ENCODE results near the gene SLC44A5. TPM values are rescaled to one million over a fixed set of nuclear protein-coding genes. Genes with fewer than 3 reads are reported as not detected.

SLC44A5 gene
- total RNA-seq, 2 donors from 2014 or later, result 0.17 to 5.4 TPM

- H3K36me3 ChIP-seq, result no peaks in the 10 kb centered on the region
- no peak overlapping the region for H3K4me3 ChIP-seq
- intact Hi-C loops (cut with DNase I), result no loop called here
- no peak overlapping the region for H3K9ac ChIP-seq (ENCODE audit: low read depth in 2 of 2, low read length in 2 of 2)
- no peaks in the 10 kb centered on the region for H3K4me1 ChIP-seq
- no peak overlapping the region for H3K27ac ChIP-seq
- H3K9me3 ChIP-seq, result no peaks in the 10 kb centered on the region
- no peaks in the 10 kb centered on the region for H3K27me3 ChIP-seq
- no peak for TF ChIP-seq CTCF (IDR thresholded peaks at IDR 0.05)
- no peak for DNase-seq
Measured at GRCh38 chr1:75220072-75220471, 390.8 kb downstream of the SLC44A5 start.

- Histone ChIP-seq H3K4me3 (no peak overlapping the region), H3K36me3 (no peaks in the 10 kb centered on the region), H3K27me3 (no peaks in the 10 kb centered on the region), H3K9ac (ENCODE audit: low read depth in 2 of 2, low read length in 2 of 2) (no peak overlapping the region), H3K4me1 (no peaks in the 10 kb centered on the region), H3K9me3 (no peaks in the 10 kb centered on the region), H3K27ac (no peak overlapping the region)
- DNase-seq, result no peak
- intact Hi-C loops (cut with DNase I), result no loop called here
- no peak for TF ChIP-seq CTCF (IDR thresholded peaks at IDR 0.05)
Measured at GRCh38 chr1:75214017-75214416, 396.9 kb downstream of the SLC44A5 start.

GRCh38 chr1:75211648-75212047 lies 399.3 kb downstream of the SLC44A5 start:
- DNase-seq, result no peak
- H3K4me1 ChIP-seq, result no peaks in the 10 kb centered on the region
- TF ChIP-seq CTCF (IDR thresholded peaks at IDR 0.05), result no peak
- H3K4me3 ChIP-seq, result no peak overlapping the region
- H3K9me3 ChIP-seq, result no peaks in the 10 kb centered on the region
- no peak overlapping the region for H3K27ac ChIP-seq
- no peak overlapping the region for H3K9ac ChIP-seq (ENCODE audit: low read depth in 2 of 2, low read length in 2 of 2)
- intact Hi-C loops (cut with DNase I), result no loop called here
- no peaks in the 10 kb centered on the region for H3K27me3 ChIP-seq
- H3K36me3 ChIP-seq, result no peaks in the 10 kb centered on the region

- H3K9ac ChIP-seq (ENCODE audit: low read depth in 2 of 2, low read length in 2 of 2), result no peak overlapping the region
- H3K27ac ChIP-seq, result no peak overlapping the region
- no peak overlapping the region for H3K4me3 ChIP-seq
- intact Hi-C loops (cut with DNase I), result no loop called here
- H3K27me3 ChIP-seq, result no peaks in the 10 kb centered on the region
- no peak for TF ChIP-seq CTCF (IDR thresholded peaks at IDR 0.05)
- DNase-seq, result no peak
- no peaks in the 10 kb centered on the region for H3K4me1 ChIP-seq
- no peaks in the 10 kb centered on the region for H3K36me3 ChIP-seq
- no peaks in the 10 kb centered on the region for H3K9me3 ChIP-seq
Measured at GRCh38 chr1:75208862-75209261, 402.1 kb downstream of the SLC44A5 start.

- no peaks in the 10 kb centered on the region for H3K4me1 ChIP-seq
- no peak for DNase-seq
- intact Hi-C loops (cut with DNase I), result loop anchor here (5.0 kb wide), 1 partner anchor 431 kb away; no protein-coding TSS in a partner anchor
Measured at GRCh38 chr1:75203415-75204277, 407.3 kb downstream of the SLC44A5 start.

More at GRCh38 chr1:75203415-75204277, 407.3 kb downstream of the SLC44A5 start:
- H3K27ac ChIP-seq, result no peak overlapping the region
- H3K27me3 ChIP-seq, result no peaks in the 10 kb centered on the region
- no peak overlapping the region for H3K4me3 ChIP-seq
- no peak overlapping the region for H3K9ac ChIP-seq (ENCODE audit: low read depth in 2 of 2, low read length in 2 of 2)
- no peaks in the 10 kb centered on the region for H3K36me3 ChIP-seq
- no peaks in the 10 kb centered on the region for H3K9me3 ChIP-seq
- TF ChIP-seq CTCF (IDR thresholded peaks at IDR 0.05), result peak; percentile 35
